ENCODE data around the gene ZBED2.

Gene ZBED2

GRCh38 chr3:111604119-111604518, 9.0 kb upstream of the ZBED2 start:
- TF ChIP-seq, protein P1, sequence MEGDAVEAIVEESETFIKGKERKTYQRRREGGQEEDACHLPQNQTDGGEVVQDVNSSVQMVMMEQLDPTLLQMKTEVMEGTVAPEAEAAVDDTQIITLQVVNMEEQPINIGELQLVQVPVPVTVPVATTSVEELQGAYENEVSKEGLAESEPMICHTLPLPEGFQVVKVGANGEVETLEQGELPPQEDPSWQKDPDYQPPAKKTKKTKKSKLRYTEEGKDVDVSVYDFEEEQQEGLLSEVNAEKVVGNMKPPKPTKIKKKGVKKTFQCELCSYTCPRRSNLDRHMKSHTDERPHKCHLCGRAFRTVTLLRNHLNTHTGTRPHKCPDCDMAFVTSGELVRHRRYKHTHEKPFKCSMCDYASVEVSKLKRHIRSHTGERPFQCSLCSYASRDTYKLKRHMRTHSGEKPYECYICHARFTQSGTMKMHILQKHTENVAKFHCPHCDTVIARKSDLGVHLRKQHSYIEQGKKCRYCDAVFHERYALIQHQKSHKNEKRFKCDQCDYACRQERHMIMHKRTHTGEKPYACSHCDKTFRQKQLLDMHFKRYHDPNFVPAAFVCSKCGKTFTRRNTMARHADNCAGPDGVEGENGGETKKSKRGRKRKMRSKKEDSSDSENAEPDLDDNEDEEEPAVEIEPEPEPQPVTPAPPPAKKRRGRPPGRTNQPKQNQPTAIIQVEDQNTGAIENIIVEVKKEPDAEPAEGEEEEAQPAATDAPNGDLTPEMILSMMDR (IDR thresholded peaks at IDR 0.05; ENCODE audit: low read depth, low read length) = no peak
- DNase-seq (ENCODE audit: extremely low read depth, low read depth) = no peak

DNA sequence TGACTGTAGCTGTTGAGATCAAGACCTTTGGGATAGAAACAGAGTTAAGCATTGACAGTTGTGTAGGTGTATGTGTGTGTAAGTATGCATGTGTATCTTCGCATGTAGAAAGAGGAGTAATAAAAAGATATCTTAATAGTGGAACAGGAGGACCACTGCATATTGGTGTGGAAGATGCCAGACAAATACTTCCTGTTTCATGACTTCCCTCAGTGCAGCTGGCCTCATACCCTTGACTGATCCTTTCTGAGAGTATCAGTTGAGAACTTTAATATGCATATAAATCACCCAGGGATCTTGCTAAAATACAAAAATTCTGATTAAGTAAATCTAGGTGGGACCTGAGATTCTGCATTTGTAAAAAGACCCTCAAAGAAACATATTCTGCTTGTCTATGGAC, 8.5 kb upstream of the ZBED2 start:
- TF ChIP-seq, protein P1 (IDR thresholded peaks at IDR 0.05; ENCODE audit: low read depth, low read length) = no peak
- DNase-seq (ENCODE audit: extremely low read depth, low read depth) = no peak

DNA sequence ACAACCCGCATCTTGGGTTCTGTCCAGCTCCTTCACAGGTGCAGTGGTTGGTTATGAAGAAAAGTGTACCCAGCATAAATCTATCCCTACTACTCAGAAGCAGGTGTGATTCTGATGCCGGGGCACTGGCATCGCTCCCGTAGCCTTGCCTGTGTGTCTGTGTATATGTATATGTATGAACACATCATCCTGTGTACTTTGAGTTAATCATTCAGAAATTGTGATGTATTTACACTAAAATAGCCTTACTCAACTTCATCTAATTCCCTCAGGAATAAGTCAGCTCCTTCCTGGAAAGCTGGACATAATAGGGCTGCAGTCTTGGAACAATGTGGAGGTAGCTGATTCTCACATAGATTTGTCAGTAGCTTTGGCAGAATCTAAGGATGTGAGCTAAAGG, 6.7 kb upstream of the ZBED2 start:
- no peak for DNase-seq (ENCODE audit: extremely low read depth, low read depth)
- TF ChIP-seq, protein P1 (IDR thresholded peaks at IDR 0.05; ENCODE audit: low read depth, low read length) = no peak

GRCh38 chr3:111598552-111598951, 3.4 kb upstream of the ZBED2 start:
- DNase-seq (ENCODE audit: extremely low read depth, low read depth) = no peak
- TF ChIP-seq, protein P1 (IDR thresholded peaks at IDR 0.05; ENCODE audit: low read depth, low read length) = no peak

DNA sequence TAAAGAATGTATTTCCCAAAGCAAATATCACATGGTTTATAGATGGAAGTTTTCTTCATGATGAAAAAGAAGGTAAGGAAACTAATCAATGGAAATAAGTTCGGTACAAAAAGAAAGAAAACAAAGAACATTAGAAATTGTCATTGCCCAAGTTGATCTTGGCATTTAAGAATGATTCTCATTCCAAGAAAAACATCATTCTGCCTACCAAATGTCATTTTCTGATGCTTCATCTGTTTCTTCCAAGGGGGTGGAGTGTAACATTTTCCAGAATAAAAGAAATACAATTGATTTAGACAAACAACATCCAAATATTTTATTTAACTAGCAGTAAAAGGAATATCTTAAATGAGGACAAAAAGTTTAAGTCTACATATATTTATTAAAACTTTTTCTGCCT, 3.0 kb upstream of the ZBED2 start:
- DNase-seq (ENCODE audit: extremely low read depth, low read depth) = no peak
- TF ChIP-seq, protein P1 (IDR thresholded peaks at IDR 0.05; ENCODE audit: low read depth, low read length) = no peak

- TF ChIP-seq, protein P1 (IDR thresholded peaks at IDR 0.05; ENCODE audit: low read depth, low read length) = no peak
- no peak for DNase-seq (ENCODE audit: extremely low read depth, low read depth)
These were observed 1.2 kb upstream of the ZBED2 start for GRCh38 chr3:111596328-111596727.

- DNase-seq (ENCODE audit: extremely low read depth, low read depth) = no peak
- TF ChIP-seq, protein P1 (IDR thresholded peaks at IDR 0.05; ENCODE audit: low read depth, low read length) = no peak
These were observed 365 bp downstream of the ZBED2 start for GRCh38 chr3:111594781-111595180.
